Choroid plexus epithelial cell (primary cell): ENCODE results near the gene CABP5.

Experiments
- DNase-seq: peaks from one replicate; pipeline ENCODE4 v3.0.0-alpha.2; 2010; ENCODE audit warnings: low read depth
- H3K4me3 ChIP-seq: 2 replicates; pipeline ENCODE4 v1.5.1; 2011; ENCODE audit warnings: low read depth, mild to moderate bottlenecking, control low read depth, low read length, moderate library complexity
- TF ChIP-seq, protein P1 (sequence below): conservative IDR thresholded peaks from 2 replicates; pipeline ENCODE4 v1.5.1; 2011; ENCODE audit warnings: low read depth, mild to moderate bottlenecking, control low read depth, inconsistent platforms, low read length, moderate library complexity

CABP5 gene

DNA sequence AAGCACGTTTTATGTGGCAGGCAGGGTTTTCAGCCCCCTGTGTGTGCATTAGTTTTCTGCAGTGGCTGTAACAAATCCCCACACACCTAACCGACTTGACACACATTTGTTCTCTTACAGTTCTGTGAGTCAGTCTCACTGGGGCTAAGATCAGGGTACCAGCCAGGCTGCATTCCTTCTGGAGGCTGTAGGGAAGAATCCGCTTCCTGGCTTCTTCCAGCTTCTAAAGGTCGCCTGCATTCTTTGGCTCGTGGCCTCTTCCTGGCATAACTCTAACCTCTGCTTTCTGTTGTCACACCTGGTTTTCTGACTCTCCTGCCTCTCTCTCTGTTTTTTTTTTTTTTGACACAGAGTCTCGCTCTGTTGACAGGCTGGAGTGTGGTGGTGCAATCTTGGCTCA lies 43.0 kb downstream of the CABP5 start:
- DNase-seq: no peak

DNA sequence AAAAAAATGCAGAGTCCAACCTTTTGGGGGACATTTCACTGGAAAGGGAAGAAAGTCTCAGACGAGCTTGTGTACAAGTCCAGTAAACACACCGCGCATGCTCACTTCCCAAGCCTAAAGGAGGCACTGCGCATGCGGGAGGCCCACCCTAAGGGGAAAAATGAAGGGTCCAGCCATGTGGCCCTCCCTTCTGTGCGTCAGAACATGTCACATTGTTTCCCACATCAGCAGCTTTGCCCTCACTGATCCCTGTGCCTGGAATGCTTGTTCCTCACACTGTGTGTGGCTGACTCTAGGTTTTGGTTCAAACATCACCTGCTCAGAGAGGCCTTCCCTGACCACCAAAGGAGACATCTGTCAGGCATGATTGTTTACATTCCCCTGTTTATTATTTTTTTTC lies 45.1 kb downstream of the CABP5 start:
- no peak overlapping the region for H3K4me3 ChIP-seq
- TF ChIP-seq, protein P1, sequence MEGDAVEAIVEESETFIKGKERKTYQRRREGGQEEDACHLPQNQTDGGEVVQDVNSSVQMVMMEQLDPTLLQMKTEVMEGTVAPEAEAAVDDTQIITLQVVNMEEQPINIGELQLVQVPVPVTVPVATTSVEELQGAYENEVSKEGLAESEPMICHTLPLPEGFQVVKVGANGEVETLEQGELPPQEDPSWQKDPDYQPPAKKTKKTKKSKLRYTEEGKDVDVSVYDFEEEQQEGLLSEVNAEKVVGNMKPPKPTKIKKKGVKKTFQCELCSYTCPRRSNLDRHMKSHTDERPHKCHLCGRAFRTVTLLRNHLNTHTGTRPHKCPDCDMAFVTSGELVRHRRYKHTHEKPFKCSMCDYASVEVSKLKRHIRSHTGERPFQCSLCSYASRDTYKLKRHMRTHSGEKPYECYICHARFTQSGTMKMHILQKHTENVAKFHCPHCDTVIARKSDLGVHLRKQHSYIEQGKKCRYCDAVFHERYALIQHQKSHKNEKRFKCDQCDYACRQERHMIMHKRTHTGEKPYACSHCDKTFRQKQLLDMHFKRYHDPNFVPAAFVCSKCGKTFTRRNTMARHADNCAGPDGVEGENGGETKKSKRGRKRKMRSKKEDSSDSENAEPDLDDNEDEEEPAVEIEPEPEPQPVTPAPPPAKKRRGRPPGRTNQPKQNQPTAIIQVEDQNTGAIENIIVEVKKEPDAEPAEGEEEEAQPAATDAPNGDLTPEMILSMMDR: no peak
- DNase-seq: no peak

More for the DNA sequence above, 43.0 kb downstream of the CABP5 start:
- TF ChIP-seq, protein P1: no peak
- H3K4me3 ChIP-seq: no peak overlapping the region

DNA sequence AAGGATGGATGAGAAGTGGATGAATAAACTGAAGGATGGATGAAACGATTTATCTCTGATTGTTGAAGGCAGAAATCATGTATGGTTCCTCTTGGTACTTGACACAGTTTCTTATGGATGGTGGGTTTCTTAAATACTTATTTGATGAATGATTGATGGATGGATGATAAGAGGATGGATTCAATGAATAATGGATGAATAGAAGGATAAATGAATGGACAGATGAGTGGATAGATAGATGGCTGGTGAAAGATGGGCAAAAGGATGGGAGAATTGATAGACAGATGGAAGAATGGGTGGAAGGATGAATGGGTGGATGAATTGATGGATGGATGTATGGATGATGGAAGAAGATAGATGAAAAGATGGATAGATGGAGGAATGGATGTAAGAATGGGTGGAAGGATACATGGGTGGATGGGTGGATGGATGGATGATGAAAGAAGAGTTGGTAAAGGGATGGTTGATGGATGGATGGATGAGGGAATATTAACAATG lies 47.6 kb downstream of the CABP5 start:
- no peak for DNase-seq
- H3K4me3 ChIP-seq: no peak overlapping the region
- TF ChIP-seq, protein P1: no peak

DNA sequence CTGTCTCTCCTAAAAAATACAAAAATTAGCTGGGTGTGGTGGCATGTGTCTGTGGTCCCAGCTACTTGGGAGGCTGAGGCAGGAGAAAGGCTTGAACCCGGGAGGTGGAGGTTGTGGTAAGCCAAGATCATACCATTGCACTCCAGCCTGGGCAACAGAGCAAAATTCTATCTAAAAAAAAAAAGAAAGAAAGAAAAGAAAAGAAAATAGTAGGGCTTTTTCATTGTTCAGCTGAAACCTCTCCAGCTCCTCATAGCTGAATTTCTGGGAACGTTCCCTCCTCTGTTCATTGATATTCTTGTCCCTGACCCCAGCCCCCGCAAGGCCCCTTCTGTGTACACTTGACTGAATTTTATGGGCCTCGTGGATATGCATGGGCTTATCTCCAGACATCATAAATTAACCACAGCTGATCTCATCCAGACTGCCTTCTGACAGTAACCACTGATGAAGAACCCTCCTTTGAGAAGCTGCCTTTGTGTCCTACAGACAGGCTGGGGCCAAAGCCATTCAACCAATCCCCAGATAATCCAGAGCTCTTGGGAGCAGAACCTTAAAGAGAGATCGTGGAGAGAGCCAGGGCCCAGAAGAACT lies 49.6 kb downstream of the CABP5 start, which contains the start of gene ELSPBP1:
ELSPBP1 (plus strand) TSS at position 424 of the 594 bp plus-strand sequence. CDS start 14,036 bp downstream, outside the sequence.
- DNase-seq: no peak
- no peak within 1 kb of the TSS for H3K4me3 ChIP-seq
- TF ChIP-seq, protein P1: no peak

DNA sequence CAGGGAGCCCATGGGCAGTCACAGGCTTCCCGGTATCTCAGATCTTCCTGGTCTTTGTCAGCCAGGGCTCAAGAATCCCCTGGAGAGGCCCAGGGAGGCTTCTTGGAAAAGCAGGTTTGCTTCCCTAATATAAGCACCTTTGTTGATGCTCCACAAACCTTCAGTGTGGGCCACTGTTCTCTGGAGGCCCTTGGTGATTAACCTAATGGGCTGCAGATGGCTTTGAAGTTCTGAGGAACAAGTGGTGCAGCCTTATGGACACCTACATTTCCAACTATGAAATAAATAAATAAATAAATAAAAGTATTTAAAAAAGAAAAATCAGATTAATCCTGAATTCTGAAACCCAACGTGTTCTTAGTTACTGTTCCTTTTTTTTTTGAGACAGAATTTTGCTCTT lies 51.8 kb downstream of the CABP5 start, which contains the start of gene BSPH1:
BSPH1 (minus strand) TSS at position 101 of the 400 bp plus-strand sequence; CDS start at position 12, 89 bp downstream.
- DNase-seq: no peak
- no peak within 1 kb of the TSS for H3K4me3 ChIP-seq
- TF ChIP-seq, protein P1: no peak

DNA sequence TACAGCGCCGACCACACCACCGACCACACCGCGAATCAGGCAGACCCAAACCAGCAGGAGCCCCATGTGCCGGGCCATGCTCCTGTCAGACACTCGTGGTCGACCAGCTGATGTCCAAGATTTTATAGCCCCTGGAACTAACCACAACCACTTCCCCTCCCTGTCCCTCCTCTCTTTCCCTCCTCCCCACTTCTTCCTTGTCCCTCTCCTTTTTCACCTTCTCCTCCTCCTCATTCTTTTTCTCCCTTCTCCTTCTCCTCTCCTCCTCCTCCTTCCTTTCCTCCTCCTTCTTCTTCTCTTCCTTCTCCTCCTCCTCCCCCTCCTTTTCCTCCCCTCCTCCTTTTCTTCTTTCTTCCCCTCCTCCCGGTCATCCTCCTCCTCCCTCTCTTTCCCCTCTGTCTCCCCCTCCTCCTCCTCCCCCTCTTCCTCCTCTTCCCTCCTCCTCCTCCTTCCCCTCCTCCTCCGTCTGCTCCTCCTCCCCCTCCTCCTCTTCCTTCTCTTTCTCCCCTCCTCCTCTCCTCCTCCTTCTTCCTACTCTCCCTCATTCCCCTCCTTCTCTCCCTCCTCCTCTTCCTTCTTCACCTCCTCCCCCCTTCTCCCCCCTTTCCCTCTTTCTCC lies 52.6 kb downstream of the CABP5 start:
- no peak for DNase-seq
- H3K4me3 ChIP-seq: no peak overlapping the region
- TF ChIP-seq, protein P1: no peak
